GM23338 (cell line): ENCODE results near the gene TOM1L1. TPM values are rescaled to one million over a fixed set of nuclear protein-coding genes. Genes with fewer than 3 reads are reported as not detected.

Experiments used
- ATAC-seq: fragments of 200-7000 bp; cut with Tn5 transposase; 3 replicates; pipeline ENCODE4 v1.9.1; 2020
- DNase-seq: peaks from one replicate; pipeline ENCODE4 v3.0.0-alpha.2; 2015; ENCODE audit warnings: low spot score
- H2AFZ ChIP-seq: fragments of 200-600 bp; sonication (generic); 2 replicates; pipeline ENCODE4 v1.8.0; 2016; ENCODE audit warnings: antibody characterized with exemption, mild to moderate bottlenecking, moderate library complexity
- H3F3A ChIP-seq: fragments of 200-600 bp; sonication (generic); replicated peaks from 2 replicates; pipeline ENCODE4 v1.8.0; 2017; ENCODE audit warnings: antibody characterized with exemption, mixed run types, low read depth
- H3K27ac ChIP-seq: fragments of 200-600 bp; sonication (generic); 2 replicates; pipeline ENCODE4 v1.6.1; 2016; ENCODE audit warnings: low read depth
- H3K27me3 ChIP-seq: fragments of 200-600 bp; sonication (generic); 2 replicates; pipeline ENCODE4 v1.8.0; 2016; ENCODE audit warnings: mild to moderate bottlenecking, mixed run types, moderate library complexity; ENCODE audit not compliant: insufficient read depth
- H3K36me3 ChIP-seq: fragments of 200-600 bp; sonication (generic); 2 replicates; pipeline ENCODE4 v1.8.0; 2016; ENCODE audit warnings: mild to moderate bottlenecking; ENCODE audit not compliant: insufficient read depth
- H3K4me1 ChIP-seq: fragments of 200-600 bp; sonication (generic); 2 replicates; pipeline ENCODE4 v1.8.0; 2016; ENCODE audit warnings: mild to moderate bottlenecking, moderate library complexity; ENCODE audit not compliant: insufficient read depth
- H3K4me2 ChIP-seq: fragments of 200-600 bp; sonication (generic); 2 replicates; pipeline ENCODE4 v1.7.1; 2017; ENCODE audit warnings: mixed run types
- H3K4me3 ChIP-seq: fragments of 200-600 bp; sonication (generic); 2 replicates; pipeline ENCODE4 v1.6.1; 2016; ENCODE audit warnings: mixed run types
- H3K79me2 ChIP-seq: fragments of 200-600 bp; sonication (generic); replicated peaks from 2 replicates; pipeline ENCODE4 v1.8.0; 2017; ENCODE audit warnings: mild to moderate bottlenecking; ENCODE audit not compliant: insufficient read depth
- H3K9me2 ChIP-seq: fragments of 200-600 bp; sonication (generic); 2 replicates; pipeline ENCODE4 v1.8.0; 2017; ENCODE audit not compliant: insufficient read depth
- H4K20me1 ChIP-seq: fragments of 200-600 bp; sonication (generic); replicated peaks from 2 replicates; pipeline ENCODE4 v1.8.0; 2017; ENCODE audit warnings: mild to moderate bottlenecking; ENCODE audit not compliant: insufficient read depth
- H3K27ac Mint-ChIP-seq: 2 replicates; pipeline ENCODE4 v1.8.0; 2020; ENCODE audit warnings: inconsistent platforms, mild to moderate bottlenecking, moderate library complexity, mixed read lengths
- H3K27me3 Mint-ChIP-seq: 3 replicates; pipeline ENCODE4 v1.8.0; 2022; ENCODE audit warnings: low read depth, mild to moderate bottlenecking, moderate library complexity, mixed read lengths, inconsistent platforms; ENCODE audit not compliant: insufficient read depth, poor library complexity
- H3K36me3 Mint-ChIP-seq: 3 replicates; pipeline ENCODE4 v1.8.0; 2021; ENCODE audit warnings: low read depth, mild to moderate bottlenecking, inconsistent platforms, moderate library complexity, mixed read lengths
- H3K4me1 Mint-ChIP-seq: 3 replicates; pipeline ENCODE4 v1.8.0; 2020; ENCODE audit warnings: mild to moderate bottlenecking, inconsistent platforms, mixed read lengths
- H3K4me3 Mint-ChIP-seq: 3 replicates; pipeline ENCODE4 v1.8.0; 2021; ENCODE audit warnings: moderate library complexity, mild to moderate bottlenecking, inconsistent platforms, mixed read lengths
- H3K9me3 Mint-ChIP-seq: 3 replicates; pipeline ENCODE4 v1.8.0; 2020; ENCODE audit warnings: moderate library complexity, mild to moderate bottlenecking, inconsistent platforms, mixed read lengths
- CREB1 ChIP-seq: fragments of 250-450 bp; sonication (Bioruptor Pico); IDR thresholded peaks from 2 replicates; pipeline ENCODE4 v1.5.0; 2020; ENCODE audit warnings: low read depth, mild to moderate bottlenecking, moderate library complexity
- EZH2 ChIP-seq: fragments of 200-600 bp; sonication (generic); IDR thresholded peaks from one replicate; pipeline ENCODE4 v1.8.0; 2017; ENCODE audit warnings: antibody characterized with exemption, mild to moderate bottlenecking, low read depth; ENCODE audit not compliant: unreplicated experiment
- EZH2phosphoT487 ChIP-seq: fragments of 200-600 bp; sonication (generic); IDR thresholded peaks from one replicate; pipeline ENCODE4 v1.8.1; 2018; ENCODE audit warnings: antibody characterized with exemption; ENCODE audit not compliant: unreplicated experiment
- JUNB ChIP-seq: IDR thresholded peaks from one replicate; pipeline ENCODE4 v1.6.1; 2016; ENCODE audit warnings: antibody characterized with exemption; ENCODE audit not compliant: unreplicated experiment
- NANOG ChIP-seq: IDR thresholded peaks from 2 replicates; pipeline ENCODE4 v1.6.1; 2016; ENCODE audit warnings: antibody characterized with exemption, borderline replicate concordance
- POLR2AphosphoS5 ChIP-seq: IDR thresholded peaks from 2 replicates; pipeline ENCODE4 v1.6.1; 2016; ENCODE audit warnings: antibody characterized with exemption, low read depth
- STAT1 ChIP-seq: IDR thresholded peaks from one replicate; pipeline ENCODE4 v1.6.1; 2016; ENCODE audit warnings: antibody characterized with exemption; ENCODE audit not compliant: unreplicated experiment
- ZNF114 ChIP-seq: fragments of 250-450 bp; sonication (Bioruptor Pico); IDR thresholded peaks from 2 replicates; pipeline ENCODE4 v1.5.0; 2020; ENCODE audit warnings: mild to moderate bottlenecking, moderate library complexity
- ZNF331 ChIP-seq: fragments of 250-450 bp; sonication (Bioruptor Pico); IDR thresholded peaks from 2 replicates; pipeline ENCODE4 v1.5.0; 2020; ENCODE audit warnings: low read depth, mild to moderate bottlenecking, moderate library complexity
- polyA plus RNA-seq: library from polyadenylated mRNA; unstranded; fragments of >200 nt; fragmentation: Nextera tagmentation; extraction: Ambion mirVana; gene quantifications from 2 replicates; pipeline ENCODE4 v1.2.1, GENCODE V29; 2016
- total RNA-seq: library from RNA; depleted of rRNA; stranded (reverse); fragments of >200 nt; shearing (Covaris generic); gene quantifications from 2 replicates; pipeline ENCODE4 v1.2.3, GENCODE V29; 2014
- TF ChIP-seq, protein P1 (sequence below), 2 experiments: fragments of 200-600 bp in 1 of 2; sonication (generic) in 1 of 2; conservative IDR thresholded peaks; 2 replicates each; pipeline versions ENCODE4 v1.5.1 to v1.6.1; 2016 to 2017; ENCODE audit warnings: antibody characterized with exemption in 2 of 2, low read depth in 2 of 2, mild to moderate bottlenecking in 2 of 2, moderate library complexity in 1 of 2
- TF ChIP-seq, protein P2 (sequence below): fragments of 250-450 bp; sonication (Bioruptor Pico); IDR thresholded peaks from 2 replicates; pipeline ENCODE4 v1.5.0; 2020; ENCODE audit warnings: mild to moderate bottlenecking, moderate library complexity
- TF ChIP-seq, protein P3 (sequence below): IDR thresholded peaks from 2 replicates; pipeline ENCODE4 v1.6.1; 2016; ENCODE audit warnings: antibody characterized with exemption
- TF ChIP-seq, protein P4 (sequence below): IDR thresholded peaks from one replicate; pipeline ENCODE4 v1.6.1; 2018; ENCODE audit warnings: antibody characterized with exemption; ENCODE audit not compliant: unreplicated experiment

The TOM1L1 gene
- total and polyA plus RNA-seq, 2 experiments from 2014 or later: 46.8 to 58.0 TPM

DNA sequence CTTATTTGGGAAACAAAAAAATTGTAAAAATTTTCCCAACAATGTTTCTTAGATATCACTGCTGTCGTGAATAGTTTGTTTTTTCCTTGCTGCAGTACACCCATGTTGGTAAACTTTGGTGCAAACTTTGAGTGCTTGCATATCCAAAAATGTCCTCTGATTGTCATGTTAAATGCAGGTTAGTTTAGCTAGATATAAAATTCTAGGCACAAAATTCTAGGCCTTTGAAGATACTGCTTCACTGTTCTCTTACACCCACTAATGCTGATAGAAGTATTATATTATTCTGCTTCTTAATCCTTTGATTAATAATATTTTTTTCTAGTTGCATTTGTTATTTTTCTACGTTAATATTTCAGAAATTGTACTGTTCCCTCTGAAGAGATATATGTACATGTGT lies 16.1 kb downstream of the TOM1L1 start:
- H3K4me3 Mint-ChIP-seq: no peak overlapping the region

More for the DNA sequence above, 16.1 kb downstream of the TOM1L1 start:
- DNase-seq: no peak
- no peak overlapping the region for H3K27ac ChIP-seq
- ATAC-seq: no peak
- H3K4me1 ChIP-seq: peaks cover 16% of the 10 kb centered on the region
- no peaks in the 10 kb centered on the region for H3F3A ChIP-seq
- H3K36me3 Mint-ChIP-seq: peaks cover 84% of the 10 kb centered on the region
- peaks cover 2% of the 10 kb centered on the region for H3K27me3 Mint-ChIP-seq
- H3K4me2 ChIP-seq: no peak overlapping the region
- TF ChIP-seq, protein P1, sequence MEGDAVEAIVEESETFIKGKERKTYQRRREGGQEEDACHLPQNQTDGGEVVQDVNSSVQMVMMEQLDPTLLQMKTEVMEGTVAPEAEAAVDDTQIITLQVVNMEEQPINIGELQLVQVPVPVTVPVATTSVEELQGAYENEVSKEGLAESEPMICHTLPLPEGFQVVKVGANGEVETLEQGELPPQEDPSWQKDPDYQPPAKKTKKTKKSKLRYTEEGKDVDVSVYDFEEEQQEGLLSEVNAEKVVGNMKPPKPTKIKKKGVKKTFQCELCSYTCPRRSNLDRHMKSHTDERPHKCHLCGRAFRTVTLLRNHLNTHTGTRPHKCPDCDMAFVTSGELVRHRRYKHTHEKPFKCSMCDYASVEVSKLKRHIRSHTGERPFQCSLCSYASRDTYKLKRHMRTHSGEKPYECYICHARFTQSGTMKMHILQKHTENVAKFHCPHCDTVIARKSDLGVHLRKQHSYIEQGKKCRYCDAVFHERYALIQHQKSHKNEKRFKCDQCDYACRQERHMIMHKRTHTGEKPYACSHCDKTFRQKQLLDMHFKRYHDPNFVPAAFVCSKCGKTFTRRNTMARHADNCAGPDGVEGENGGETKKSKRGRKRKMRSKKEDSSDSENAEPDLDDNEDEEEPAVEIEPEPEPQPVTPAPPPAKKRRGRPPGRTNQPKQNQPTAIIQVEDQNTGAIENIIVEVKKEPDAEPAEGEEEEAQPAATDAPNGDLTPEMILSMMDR (conservative IDR thresholded peaks at IDR 0.05; ENCODE audit: low read depth in 2 of 2): no peak
- no peak for TF ChIP-seq EZH2
- TF ChIP-seq POLR2AphosphoS5: no peak
- no peak for TF ChIP-seq ZNF114 (CRISPR knock-in tag)
- no peak for TF ChIP-seq CREB1 (CRISPR knock-in tag)
- no peak for TF ChIP-seq STAT1
- no peak for TF ChIP-seq JUNB
- no peak for TF ChIP-seq EZH2phosphoT487
- no peak for TF ChIP-seq ZNF331 (CRISPR knock-in tag)
- TF ChIP-seq, protein P2, sequence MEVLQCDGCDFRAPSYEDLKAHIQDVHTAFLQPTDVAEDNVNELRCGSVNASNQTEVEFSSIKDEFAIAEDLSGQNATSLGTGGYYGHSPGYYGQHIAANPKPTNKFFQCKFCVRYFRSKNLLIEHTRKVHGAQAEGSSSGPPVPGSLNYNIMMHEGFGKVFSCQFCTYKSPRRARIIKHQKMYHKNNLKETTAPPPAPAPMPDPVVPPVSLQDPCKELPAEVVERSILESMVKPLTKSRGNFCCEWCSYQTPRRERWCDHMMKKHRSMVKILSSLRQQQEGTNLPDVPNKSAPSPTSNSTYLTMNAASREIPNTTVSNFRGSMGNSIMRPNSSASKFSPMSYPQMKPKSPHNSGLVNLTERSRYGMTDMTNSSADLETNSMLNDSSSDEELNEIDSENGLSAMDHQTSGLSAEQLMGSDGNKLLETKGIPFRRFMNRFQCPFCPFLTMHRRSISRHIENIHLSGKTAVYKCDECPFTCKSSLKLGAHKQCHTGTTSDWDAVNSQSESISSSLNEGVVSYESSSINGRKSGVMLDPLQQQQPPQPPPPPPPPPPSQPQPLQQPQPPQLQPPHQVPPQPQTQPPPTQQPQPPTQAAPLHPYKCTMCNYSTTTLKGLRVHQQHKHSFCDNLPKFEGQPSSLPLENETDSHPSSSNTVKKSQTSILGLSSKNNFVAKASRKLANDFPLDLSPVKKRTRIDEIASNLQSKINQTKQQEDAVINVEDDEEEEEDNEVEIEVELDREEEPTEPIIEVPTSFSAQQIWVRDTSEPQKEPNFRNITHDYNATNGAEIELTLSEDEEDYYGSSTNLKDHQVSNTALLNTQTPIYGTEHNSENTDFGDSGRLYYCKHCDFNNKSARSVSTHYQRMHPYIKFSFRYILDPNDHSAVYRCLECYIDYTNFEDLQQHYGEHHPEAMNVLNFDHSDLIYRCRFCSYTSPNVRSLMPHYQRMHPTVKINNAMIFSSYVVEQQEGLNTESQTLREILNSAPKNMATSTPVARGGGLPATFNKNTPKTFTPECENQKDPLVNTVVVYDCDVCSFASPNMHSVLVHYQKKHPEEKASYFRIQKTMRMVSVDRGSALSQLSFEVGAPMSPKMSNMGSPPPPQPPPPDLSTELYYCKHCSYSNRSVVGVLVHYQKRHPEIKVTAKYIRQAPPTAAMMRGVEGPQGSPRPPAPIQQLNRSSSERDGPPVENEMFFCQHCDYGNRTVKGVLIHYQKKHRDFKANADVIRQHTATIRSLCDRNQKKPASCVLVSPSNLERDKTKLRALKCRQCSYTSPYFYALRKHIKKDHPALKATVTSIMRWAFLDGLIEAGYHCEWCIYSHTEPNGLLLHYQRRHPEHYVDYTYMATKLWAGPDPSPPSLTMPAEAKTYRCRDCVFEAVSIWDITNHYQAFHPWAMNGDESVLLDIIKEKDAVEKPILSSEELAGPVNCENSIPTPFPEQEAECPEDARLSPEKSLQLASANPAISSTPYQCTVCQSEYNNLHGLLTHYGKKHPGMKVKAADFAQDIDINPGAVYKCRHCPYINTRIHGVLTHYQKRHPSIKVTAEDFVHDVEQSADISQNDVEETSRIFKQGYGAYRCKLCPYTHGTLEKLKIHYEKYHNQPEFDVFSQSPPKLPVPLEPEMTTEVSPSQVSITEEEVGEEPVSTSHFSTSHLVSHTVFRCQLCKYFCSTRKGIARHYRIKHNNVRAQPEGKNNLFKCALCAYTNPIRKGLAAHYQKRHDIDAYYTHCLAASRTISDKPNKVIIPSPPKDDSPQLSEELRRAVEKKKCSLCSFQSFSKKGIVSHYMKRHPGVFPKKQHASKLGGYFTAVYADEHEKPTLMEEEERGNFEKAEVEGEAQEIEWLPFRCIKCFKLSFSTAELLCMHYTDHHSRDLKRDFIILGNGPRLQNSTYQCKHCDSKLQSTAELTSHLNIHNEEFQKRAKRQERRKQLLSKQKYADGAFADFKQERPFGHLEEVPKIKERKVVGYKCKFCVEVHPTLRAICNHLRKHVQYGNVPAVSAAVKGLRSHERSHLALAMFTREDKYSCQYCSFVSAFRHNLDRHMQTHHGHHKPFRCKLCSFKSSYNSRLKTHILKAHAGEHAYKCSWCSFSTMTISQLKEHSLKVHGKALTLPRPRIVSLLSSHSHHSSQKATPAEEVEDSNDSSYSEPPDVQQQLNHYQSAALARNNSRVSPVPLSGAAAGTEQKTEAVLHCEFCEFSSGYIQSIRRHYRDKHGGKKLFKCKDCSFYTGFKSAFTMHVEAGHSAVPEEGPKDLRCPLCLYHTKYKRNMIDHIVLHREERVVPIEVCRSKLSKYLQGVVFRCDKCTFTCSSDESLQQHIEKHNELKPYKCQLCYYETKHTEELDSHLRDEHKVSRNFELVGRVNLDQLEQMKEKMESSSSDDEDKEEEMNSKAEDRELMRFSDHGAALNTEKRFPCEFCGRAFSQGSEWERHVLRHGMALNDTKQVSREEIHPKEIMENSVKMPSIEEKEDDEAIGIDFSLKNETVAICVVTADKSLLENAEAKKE (CRISPR knock-in tag): no peak
- TF ChIP-seq, protein P3, sequence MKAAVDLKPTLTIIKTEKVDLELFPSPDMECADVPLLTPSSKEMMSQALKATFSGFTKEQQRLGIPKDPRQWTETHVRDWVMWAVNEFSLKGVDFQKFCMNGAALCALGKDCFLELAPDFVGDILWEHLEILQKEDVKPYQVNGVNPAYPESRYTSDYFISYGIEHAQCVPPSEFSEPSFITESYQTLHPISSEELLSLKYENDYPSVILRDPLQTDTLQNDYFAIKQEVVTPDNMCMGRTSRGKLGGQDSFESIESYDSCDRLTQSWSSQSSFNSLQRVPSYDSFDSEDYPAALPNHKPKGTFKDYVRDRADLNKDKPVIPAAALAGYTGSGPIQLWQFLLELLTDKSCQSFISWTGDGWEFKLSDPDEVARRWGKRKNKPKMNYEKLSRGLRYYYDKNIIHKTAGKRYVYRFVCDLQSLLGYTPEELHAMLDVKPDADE: no peak
- TF ChIP-seq, protein P4, sequence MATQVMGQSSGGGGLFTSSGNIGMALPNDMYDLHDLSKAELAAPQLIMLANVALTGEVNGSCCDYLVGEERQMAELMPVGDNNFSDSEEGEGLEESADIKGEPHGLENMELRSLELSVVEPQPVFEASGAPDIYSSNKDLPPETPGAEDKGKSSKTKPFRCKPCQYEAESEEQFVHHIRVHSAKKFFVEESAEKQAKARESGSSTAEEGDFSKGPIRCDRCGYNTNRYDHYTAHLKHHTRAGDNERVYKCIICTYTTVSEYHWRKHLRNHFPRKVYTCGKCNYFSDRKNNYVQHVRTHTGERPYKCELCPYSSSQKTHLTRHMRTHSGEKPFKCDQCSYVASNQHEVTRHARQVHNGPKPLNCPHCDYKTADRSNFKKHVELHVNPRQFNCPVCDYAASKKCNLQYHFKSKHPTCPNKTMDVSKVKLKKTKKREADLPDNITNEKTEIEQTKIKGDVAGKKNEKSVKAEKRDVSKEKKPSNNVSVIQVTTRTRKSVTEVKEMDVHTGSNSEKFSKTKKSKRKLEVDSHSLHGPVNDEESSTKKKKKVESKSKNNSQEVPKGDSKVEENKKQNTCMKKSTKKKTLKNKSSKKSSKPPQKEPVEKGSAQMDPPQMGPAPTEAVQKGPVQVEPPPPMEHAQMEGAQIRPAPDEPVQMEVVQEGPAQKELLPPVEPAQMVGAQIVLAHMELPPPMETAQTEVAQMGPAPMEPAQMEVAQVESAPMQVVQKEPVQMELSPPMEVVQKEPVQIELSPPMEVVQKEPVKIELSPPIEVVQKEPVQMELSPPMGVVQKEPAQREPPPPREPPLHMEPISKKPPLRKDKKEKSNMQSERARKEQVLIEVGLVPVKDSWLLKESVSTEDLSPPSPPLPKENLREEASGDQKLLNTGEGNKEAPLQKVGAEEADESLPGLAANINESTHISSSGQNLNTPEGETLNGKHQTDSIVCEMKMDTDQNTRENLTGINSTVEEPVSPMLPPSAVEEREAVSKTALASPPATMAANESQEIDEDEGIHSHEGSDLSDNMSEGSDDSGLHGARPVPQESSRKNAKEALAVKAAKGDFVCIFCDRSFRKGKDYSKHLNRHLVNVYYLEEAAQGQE: no peak
- TF ChIP-seq NANOG: no peak
- H3K9me3 Mint-ChIP-seq: peaks cover 7% of the 10 kb centered on the region; the same call in 2 of the 3 replicates
- no peak overlapping the region for H3K4me3 ChIP-seq
- H2AFZ ChIP-seq: no peak overlapping the region
- H3K79me2 ChIP-seq: no peaks in the 10 kb centered on the region; the same call in none of the 2 replicates
- H3K36me3 ChIP-seq: peaks cover 54% of the 10 kb centered on the region
- no peaks in the 10 kb centered on the region for H3K27me3 ChIP-seq
- peaks cover 23% of the 10 kb centered on the region for H3K4me1 Mint-ChIP-seq
- peaks cover 15% of the 10 kb centered on the region for H4K20me1 ChIP-seq
- no peaks in the 10 kb centered on the region for H3K9me2 ChIP-seq
- no peak overlapping the region for H3K27ac Mint-ChIP-seq
